ENCODE measurements around the gene NEGR1.

The NEGR1 gene

GRCh38 chr1:71532343-71532742 is 750.0 kb downstream of the NEGR1 start:
- no peak overlapping the region for H3K4me3 ChIP-seq (ENCODE audit: low read depth, low read length)
- in situ Hi-C loops (cut with HindIII; ENCODE audit: low sequenced_read_pairs) = no loop called here
- TF ChIP-seq CTCF (IDR thresholded peaks at IDR 0.05; ENCODE audit: low read depth, low read length) = no peak
- DNase-seq (ENCODE audit: low read depth, low spot score) = no peak

GRCh38 chr1:71526824-71527223 is 755.5 kb downstream of the NEGR1 start:
- no peak for DNase-seq (ENCODE audit: low read depth, low spot score)
- no peak overlapping the region for H3K4me3 ChIP-seq (ENCODE audit: low read depth, low read length)
- in situ Hi-C loops (cut with HindIII; ENCODE audit: low sequenced_read_pairs) = no loop called here
- no peak for TF ChIP-seq CTCF (IDR thresholded peaks at IDR 0.05; ENCODE audit: low read depth, low read length)

GRCh38 chr1:71522721-71523120 is 759.6 kb downstream of the NEGR1 start:
- in situ Hi-C loops (cut with HindIII; ENCODE audit: low sequenced_read_pairs) = no loop called here
- H3K4me3 ChIP-seq (ENCODE audit: low read depth, low read length) = no peak overlapping the region
- DNase-seq (ENCODE audit: low read depth, low spot score) = no peak
- no peak for TF ChIP-seq CTCF (IDR thresholded peaks at IDR 0.05; ENCODE audit: low read depth, low read length)

- TF ChIP-seq CTCF (IDR thresholded peaks at IDR 0.05; ENCODE audit: low read depth, low read length) = peak; percentile 79
- in situ Hi-C loops (cut with HindIII; ENCODE audit: low sequenced_read_pairs) = no loop called here
- peak; percentile 45 for DNase-seq (ENCODE audit: low read depth, low spot score)
- H3K4me3 ChIP-seq (ENCODE audit: low read depth, low read length) = no peak overlapping the region
Measured at GRCh38 chr1:71521655-71522264, 760.6 kb downstream of the NEGR1 start.

- no peak for DNase-seq (ENCODE audit: low read depth, low spot score)
- no peak for TF ChIP-seq CTCF (IDR thresholded peaks at IDR 0.05; ENCODE audit: low read depth, low read length)
- H3K4me3 ChIP-seq (ENCODE audit: low read depth, low read length) = no peak overlapping the region
- in situ Hi-C loops (cut with HindIII; ENCODE audit: low sequenced_read_pairs) = no loop called here
Measured at GRCh38 chr1:71511505-71511904, 770.8 kb downstream of the NEGR1 start.

GRCh38 chr1:71510725-71511124 is 771.6 kb downstream of the NEGR1 start:
- in situ Hi-C loops (cut with HindIII; ENCODE audit: low sequenced_read_pairs) = no loop called here
- no peak overlapping the region for H3K4me3 ChIP-seq (ENCODE audit: low read depth, low read length)
- TF ChIP-seq CTCF (IDR thresholded peaks at IDR 0.05; ENCODE audit: low read depth, low read length) = no peak
- DNase-seq (ENCODE audit: low read depth, low spot score) = no peak
